ENCODE data around the gene MRAS.

Gene MRAS

DNA sequence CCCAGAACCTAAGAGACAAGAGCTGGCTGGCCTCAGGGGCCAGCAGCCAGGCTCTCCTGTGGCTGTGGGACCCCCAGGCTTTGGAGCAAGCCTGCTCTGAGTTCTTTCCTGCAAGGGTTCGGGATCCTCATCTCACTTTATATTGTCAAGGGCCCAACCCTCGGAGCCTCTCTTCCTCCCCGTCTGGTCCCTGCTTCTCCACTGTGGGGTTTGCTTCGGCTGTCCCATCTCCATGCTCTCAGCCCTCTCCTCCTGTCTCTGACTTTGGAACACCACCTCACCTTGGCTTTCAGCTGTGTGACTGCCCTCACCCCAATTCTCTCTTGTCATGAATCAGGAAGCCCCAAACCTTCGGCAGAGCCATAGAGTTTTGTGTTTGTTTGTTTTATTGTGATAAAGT is 30.0 kb downstream of the MRAS start:
- TF ChIP-seq, protein P1, sequence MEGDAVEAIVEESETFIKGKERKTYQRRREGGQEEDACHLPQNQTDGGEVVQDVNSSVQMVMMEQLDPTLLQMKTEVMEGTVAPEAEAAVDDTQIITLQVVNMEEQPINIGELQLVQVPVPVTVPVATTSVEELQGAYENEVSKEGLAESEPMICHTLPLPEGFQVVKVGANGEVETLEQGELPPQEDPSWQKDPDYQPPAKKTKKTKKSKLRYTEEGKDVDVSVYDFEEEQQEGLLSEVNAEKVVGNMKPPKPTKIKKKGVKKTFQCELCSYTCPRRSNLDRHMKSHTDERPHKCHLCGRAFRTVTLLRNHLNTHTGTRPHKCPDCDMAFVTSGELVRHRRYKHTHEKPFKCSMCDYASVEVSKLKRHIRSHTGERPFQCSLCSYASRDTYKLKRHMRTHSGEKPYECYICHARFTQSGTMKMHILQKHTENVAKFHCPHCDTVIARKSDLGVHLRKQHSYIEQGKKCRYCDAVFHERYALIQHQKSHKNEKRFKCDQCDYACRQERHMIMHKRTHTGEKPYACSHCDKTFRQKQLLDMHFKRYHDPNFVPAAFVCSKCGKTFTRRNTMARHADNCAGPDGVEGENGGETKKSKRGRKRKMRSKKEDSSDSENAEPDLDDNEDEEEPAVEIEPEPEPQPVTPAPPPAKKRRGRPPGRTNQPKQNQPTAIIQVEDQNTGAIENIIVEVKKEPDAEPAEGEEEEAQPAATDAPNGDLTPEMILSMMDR (IDR thresholded peaks at IDR 0.05; ENCODE audit: poor library complexity, severe bottlenecking) = no peak
- no peak overlapping the region for H3K27ac ChIP-seq (ENCODE audit: poor library complexity, severe bottlenecking)
- H3K9me3 ChIP-seq (ENCODE audit: severe bottlenecking) = no peaks in the 10 kb centered on the region
- no peaks in the 10 kb centered on the region for H3K36me3 ChIP-seq (ENCODE audit: low read depth)
- peaks cover 11% of the 10 kb centered on the region for H3K4me1 ChIP-seq (ENCODE audit: insufficient read depth, poor library complexity, severe bottlenecking)
- ATAC-seq (ENCODE audit: low read depth) = no peak
- no peaks in the 10 kb centered on the region for H3K27me3 ChIP-seq (ENCODE audit: insufficient read depth, poor library complexity, severe bottlenecking)
- H3K4me3 ChIP-seq (ENCODE audit: severe bottlenecking) = no peak overlapping the region
- DNase-seq (ENCODE audit: low spot score) = no peak

DNA sequence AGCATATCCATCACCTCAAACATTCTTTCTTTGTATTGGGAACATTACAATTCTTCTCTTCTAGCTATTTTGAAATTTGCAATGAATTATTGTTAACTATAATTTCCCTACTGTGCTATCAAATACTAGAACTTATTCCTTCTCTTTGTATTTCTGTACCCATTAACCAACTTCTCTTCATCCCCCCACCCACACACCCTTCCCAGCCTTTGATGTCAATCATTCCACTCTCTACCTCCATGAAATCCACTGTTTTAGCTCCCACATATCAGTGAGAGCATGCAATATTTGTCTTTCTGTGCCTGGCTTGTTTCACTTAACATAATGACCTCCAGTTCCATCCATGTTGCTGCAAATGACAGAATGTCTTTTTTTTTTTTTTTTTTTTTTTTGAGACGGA is 30.6 kb downstream of the MRAS start:
- no peak for ATAC-seq (ENCODE audit: low read depth)
- no peak overlapping the region for H3K4me3 ChIP-seq (ENCODE audit: severe bottlenecking)
- H3K36me3 ChIP-seq (ENCODE audit: low read depth) = no peaks in the 10 kb centered on the region

DNA sequence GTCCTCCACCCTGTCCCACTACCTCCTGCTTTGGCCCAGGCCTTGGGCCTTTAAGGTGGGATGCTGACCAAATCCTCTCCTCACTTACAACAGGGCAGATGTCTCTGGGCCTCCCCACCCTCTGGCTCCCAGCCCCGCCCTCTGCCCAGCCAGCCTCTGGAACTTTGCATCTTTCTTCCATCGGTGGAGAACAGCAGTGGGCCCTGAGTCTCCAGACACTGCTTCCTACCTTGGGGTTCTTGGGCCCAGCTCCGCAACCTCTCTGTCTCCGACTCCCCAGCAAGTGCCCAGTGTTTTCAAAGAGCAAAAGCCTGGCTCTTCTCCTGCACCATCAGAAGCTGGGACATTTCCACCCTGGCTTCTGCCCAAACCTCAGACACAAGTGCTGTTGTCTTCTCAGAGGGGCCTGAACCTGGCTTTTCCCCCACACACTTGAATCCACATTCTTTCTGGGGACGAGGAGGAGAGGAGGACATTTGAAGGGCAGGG is 33.1 kb downstream of the MRAS start:
- H3K27me3 ChIP-seq (ENCODE audit: insufficient read depth, poor library complexity, severe bottlenecking) = no peaks in the 10 kb centered on the region
- no peak overlapping the region for H3K27ac ChIP-seq (ENCODE audit: poor library complexity, severe bottlenecking)
- H3K4me3 ChIP-seq (ENCODE audit: severe bottlenecking) = no peak overlapping the region
- DNase-seq (ENCODE audit: low spot score) (no peak), ATAC-seq (ENCODE audit: low read depth) (no peak)
- no peaks in the 10 kb centered on the region for H3K9me3 ChIP-seq (ENCODE audit: severe bottlenecking)
- H3K4me1 ChIP-seq (ENCODE audit: insufficient read depth, poor library complexity, severe bottlenecking) = peaks cover 11% of the 10 kb centered on the region
- no peaks in the 10 kb centered on the region for H3K36me3 ChIP-seq (ENCODE audit: low read depth)
- TF ChIP-seq, protein P1 (IDR thresholded peaks at IDR 0.05; ENCODE audit: poor library complexity, severe bottlenecking) = no peak

More for the DNA sequence above, 30.6 kb downstream of the MRAS start:
- peaks cover 11% of the 10 kb centered on the region for H3K4me1 ChIP-seq (ENCODE audit: insufficient read depth, poor library complexity, severe bottlenecking)
- no peaks in the 10 kb centered on the region for H3K9me3 ChIP-seq (ENCODE audit: severe bottlenecking)
- H3K27ac ChIP-seq (ENCODE audit: poor library complexity, severe bottlenecking) = no peak overlapping the region
- H3K27me3 ChIP-seq (ENCODE audit: insufficient read depth, poor library complexity, severe bottlenecking) = no peaks in the 10 kb centered on the region
- TF ChIP-seq, protein P1 (IDR thresholded peaks at IDR 0.05; ENCODE audit: poor library complexity, severe bottlenecking) = no peak
- DNase-seq (ENCODE audit: low spot score) = no peak

DNA sequence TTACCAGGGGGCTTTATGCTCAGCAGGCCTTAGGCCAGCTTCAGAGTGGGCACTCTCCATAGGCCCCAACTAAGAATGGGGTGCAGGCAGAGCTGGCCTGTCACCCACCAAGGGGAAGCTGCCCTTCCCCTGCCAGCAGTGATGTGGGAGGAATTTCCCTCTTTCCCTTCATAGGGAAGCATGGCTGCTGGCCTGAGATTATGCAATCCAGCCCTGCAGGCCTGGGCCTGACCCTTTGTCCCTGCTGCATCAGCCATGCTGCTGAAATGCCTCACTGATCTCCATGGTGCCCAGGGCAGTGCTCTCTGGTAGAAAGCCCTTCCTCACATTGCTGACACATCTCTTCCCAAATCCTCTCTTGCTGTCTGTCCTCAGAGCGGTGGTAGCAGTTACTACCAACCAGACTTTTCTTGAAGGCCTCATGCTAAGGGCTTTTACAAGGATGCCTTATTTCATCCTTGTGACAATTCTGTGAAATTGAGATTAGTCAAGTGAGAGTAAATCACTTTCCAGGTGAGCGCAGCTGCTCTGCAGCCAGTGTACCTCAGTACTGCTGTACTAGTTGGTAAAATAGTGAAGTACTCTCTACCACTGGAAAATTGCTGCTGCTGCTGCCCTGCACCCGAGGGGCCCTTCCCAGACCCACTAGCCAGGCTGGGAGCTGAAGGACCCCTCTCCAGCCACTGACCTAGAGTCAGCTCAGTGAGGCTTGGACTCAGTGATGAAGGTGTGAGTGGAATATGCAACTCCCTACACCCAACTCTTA is 33.8 kb downstream of the MRAS start:
- H3K9me3 ChIP-seq (ENCODE audit: severe bottlenecking) = no peaks in the 10 kb centered on the region
- TF ChIP-seq, protein P1 (IDR thresholded peaks at IDR 0.05; ENCODE audit: poor library complexity, severe bottlenecking) = no peak
- peaks cover 11% of the 10 kb centered on the region for H3K4me1 ChIP-seq (ENCODE audit: insufficient read depth, poor library complexity, severe bottlenecking)
- ATAC-seq (ENCODE audit: low read depth) (peak; percentile 83), DNase-seq (ENCODE audit: low spot score) (no peak)
- no peak overlapping the region for H3K27ac ChIP-seq (ENCODE audit: poor library complexity, severe bottlenecking)
- no peaks in the 10 kb centered on the region for H3K27me3 ChIP-seq (ENCODE audit: insufficient read depth, poor library complexity, severe bottlenecking)
- H3K4me3 ChIP-seq (ENCODE audit: severe bottlenecking) = no peak overlapping the region
- H3K36me3 ChIP-seq (ENCODE audit: low read depth) = no peaks in the 10 kb centered on the region
